SK-N-DZ (cell line): ENCODE measurements around the gene ABI1.
"Not testable (repeated sequence)": the region's sequence is repeated elsewhere in the genome, so short reads cannot be mapped to it uniquely, and the experiment has no call there.

Source experiments
- DNase-seq: peaks from one replicate; pipeline ENCODE4 v3.0.0-alpha.2; 2015; ENCODE audit warnings: low spot score

ABI1 gene

GRCh38 chr10:26805567-26806245 lies 55.1 kb downstream of the ABI1 start:
- DNase-seq, result no peak

GRCh38 chr10:26804418-26805393 lies 56.1 kb downstream of the ABI1 start:
- DNase-seq, result no peak

- no peak for DNase-seq
These were observed 56.9 kb downstream of the ABI1 start for GRCh38 chr10:26803849-26804248.

- no peak for DNase-seq
These were observed 58.2 kb downstream of the ABI1 start for GRCh38 chr10:26802527-26802926.

GRCh38 chr10:26801831-26802230 lies 58.9 kb downstream of the ABI1 start:
- no peak for DNase-seq

GRCh38 chr10:26801274-26801673 lies 59.5 kb downstream of the ABI1 start:
- DNase-seq, result no peak

- DNase-seq, result no peak
These were observed 60.3 kb downstream of the ABI1 start for GRCh38 chr10:26800468-26800867.

- DNase-seq, result no peak
These were observed 61.4 kb downstream of the ABI1 start for GRCh38 chr10:26799342-26799741.

- DNase-seq, result no peak
These were observed 62.5 kb downstream of the ABI1 start for GRCh38 chr10:26798298-26798697.

GRCh38 chr10:26797340-26797739 lies 63.4 kb downstream of the ABI1 start:
- DNase-seq, result no peak

- DNase-seq, result no peak
These were observed 67.8 kb downstream of the ABI1 start for GRCh38 chr10:26792758-26793495.

GRCh38 chr10:26790221-26790995 lies 70.3 kb downstream of the ABI1 start:
- DNase-seq, result no peak

- DNase-seq, result not testable (repeated sequence)
These were observed 71.0 kb downstream of the ABI1 start for GRCh38 chr10:26789779-26790178.

GRCh38 chr10:26787362-26787761 lies 73.4 kb downstream of the ABI1 start:
- no peak for DNase-seq

GRCh38 chr10:26781797-26782196 lies 79.0 kb downstream of the ABI1 start:
- no peak for DNase-seq

- DNase-seq, result no peak
These were observed 79.8 kb downstream of the ABI1 start for GRCh38 chr10:26780793-26781601.

- no peak for DNase-seq
These were observed 80.5 kb downstream of the ABI1 start for GRCh38 chr10:26780106-26780792.

- DNase-seq, result no peak
These were observed 81.4 kb downstream of the ABI1 start for GRCh38 chr10:26779176-26779860.

- DNase-seq, result no peak
These were observed 83.1 kb downstream of the ABI1 start for GRCh38 chr10:26777686-26778085.
